GM12878 (cell line): Measurements from ENCODE around the gene ATXN3. TPM values are rescaled to one million over a fixed set of nuclear protein-coding genes. Genes with fewer than 3 reads are reported as not detected.

ENCODE experiments used
- ATAC-seq: fragments of 200-7000 bp; cut with Tn5 transposase; 3 replicates; pipeline ENCODE4 v1.9.1; 2020; ENCODE audit warnings: mild to moderate bottlenecking, moderate library complexity
- BruUV-seq: library from RNA; stranded (reverse); fragments of 400-500 nt; replicated peaks from 2 replicates; lab custom pipeline; 2021; lab: Mats Ljungman, UMichigan
- CTCF ChIA-PET: fragments of 300-600 bp; sonication (Branson Sonifier 250); formaldehyde crosslinking; extraction: SDS; loops from one replicate; lab custom pipeline; 2021; ENCODE audit warnings: inconsistent platforms; lab: Yijun Ruan, JAX
- POLR2A ChIA-PET: fragments of 350-600 bp; formaldehyde crosslinking; extraction: SDS; loops from one replicate; lab custom pipeline; 2021; ENCODE audit warnings: inconsistent platforms; lab: Charles Lee
- RAD21 ChIA-PET: fragments of 300-600 bp; sonication (Branson Sonifier 250); formaldehyde crosslinking; loops from one replicate; lab custom pipeline; 2023; ENCODE audit warnings: antibody characterized with exemption; ENCODE audit not compliant: unreplicated experiment; lab: Charles Lee
- SMC1A ChIA-PET: fragments of 300-600 bp; sonication (Branson Sonifier 250); formaldehyde crosslinking; loops from one replicate; lab custom pipeline; 2023; ENCODE audit not compliant: unreplicated experiment, uncharacterized antibody; lab: Charles Lee
- DNase-seq: peaks from one replicate; pipeline ENCODE4 v3.0.0-alpha.2; 2011; ENCODE audit warnings: low read depth, low spot score
- FAIRE-seq: peaks from 3 replicates; lab custom pipeline; 2011; peaks lifted over from hg19 to GRCh38; lab: Jason Lieb, UNC
- H2AFZ ChIP-seq: 2 replicates; pipeline ENCODE4 v1.6.0; 2011; ENCODE audit warnings: low read depth, low read length, control low read depth; ENCODE audit not compliant: control insufficient read depth
- H3K27ac ChIP-seq: 2 replicates; pipeline ENCODE4 v1.5.1; 2011; ENCODE audit warnings: control low read depth; ENCODE audit not compliant: control insufficient read depth, insufficient read depth
- H3K27me3 ChIP-seq, 2 experiments: replicated peaks in 1 of 2; 2 replicates each; pipeline versions ENCODE4 v1.6.0 to v1.6.1; 2011; ENCODE audit warnings: low read length in 1 of 2; ENCODE audit not compliant: control insufficient read depth in 2 of 2, insufficient read depth in 2 of 2
- H3K36me3 ChIP-seq, 2 experiments: 2 replicates each; pipeline ENCODE4 v1.5.1; 2011; ENCODE audit warnings: low read length in 1 of 2; ENCODE audit not compliant: control insufficient read depth in 2 of 2, insufficient read depth in 2 of 2
- H3K4me1 ChIP-seq: 2 replicates; pipeline ENCODE4 v1.6.1; 2011; ENCODE audit warnings: mild to moderate bottlenecking, low read length, moderate library complexity, mixed read lengths; ENCODE audit not compliant: control insufficient read depth, insufficient read depth
- H3K4me2 ChIP-seq: 2 replicates; pipeline ENCODE4 v1.6.0; 2011; ENCODE audit warnings: control low read depth; ENCODE audit not compliant: control insufficient read depth, insufficient read depth
- H3K4me3 ChIP-seq: fragments of 200-600 bp; sonication (generic); 2 replicates; pipeline ENCODE4 v1.5.1; 2016
- H3K79me2 ChIP-seq: 2 replicates; pipeline ENCODE4 v1.6.0; 2011; ENCODE audit warnings: low read length; ENCODE audit not compliant: control insufficient read depth, insufficient read depth
- H3K9ac ChIP-seq: 2 replicates; pipeline ENCODE4 v1.8.0; 2011; ENCODE audit warnings: low read length, control low read depth, mixed read lengths; ENCODE audit not compliant: control insufficient read depth, insufficient read depth
- H3K9me3 ChIP-seq: replicated peaks from 3 replicates; pipeline ENCODE4 v1.5.1; 2011; ENCODE audit warnings: mild to moderate bottlenecking, low read length; ENCODE audit not compliant: control insufficient read depth, insufficient read depth
- H4K20me1 ChIP-seq: 2 replicates; pipeline ENCODE4 v1.6.0; 2011; ENCODE audit not compliant: control insufficient read depth, insufficient read depth
- CHD2 ChIP-seq: IDR thresholded peaks from 2 replicates; pipeline ENCODE4 v1.6.1; 2011; ENCODE audit warnings: low read depth, low read length, improper control_type of control experiment, borderline replicate concordance
- E4F1 ChIP-seq: fragments of 450-650 bp; IDR thresholded peaks from 2 replicates; pipeline ENCODE4 v1.6.1; 2018; ENCODE audit warnings: borderline replicate concordance, mild to moderate bottlenecking; ENCODE audit not compliant: partially characterized antibody
- EGR1 ChIP-seq, 2 experiments: IDR thresholded peaks; 1 replicate in 1 of 2; 2 replicates in 1 of 2; pipeline ENCODE4 v1.6.1; 2011 to 2012; ENCODE audit warnings: low read depth in 2 of 2, low read length in 2 of 2, borderline replicate concordance in 1 of 2, mild to moderate bottlenecking in 1 of 2, moderate library complexity in 1 of 2
- GABPA ChIP-seq: IDR thresholded peaks from 2 replicates; pipeline ENCODE4 v1.6.1; 2014; ENCODE audit warnings: antibody characterized with exemption, low read depth, mild to moderate bottlenecking, inconsistent platforms
- MEF2B ChIP-seq: fragments of 450-650 bp; IDR thresholded peaks from 2 replicates; pipeline ENCODE4 v1.6.1; 2018; ENCODE audit warnings: mild to moderate bottlenecking, moderate library complexity; ENCODE audit not compliant: partially characterized antibody, poor library complexity, severe bottlenecking
- MXI1 ChIP-seq: fragments of 150-350 bp; IDR thresholded peaks from 2 replicates; pipeline ENCODE4 v1.6.1; 2011; ENCODE audit warnings: low read depth, mild to moderate bottlenecking, inconsistent platforms, low read length, improper control_type of control experiment
- PRDM15 ChIP-seq: fragments of 450-650 bp; formaldehyde crosslinking; IDR thresholded peaks from 2 replicates; pipeline ENCODE4 v1.4.0; 2020; ENCODE audit warnings: mild to moderate bottlenecking, moderate library complexity
- USF1 ChIP-seq: IDR thresholded peaks from 2 replicates; pipeline ENCODE4 v1.6.1; 2011; ENCODE audit warnings: borderline replicate concordance, low read depth, mild to moderate bottlenecking, moderate library complexity, mixed read lengths, low read length; ENCODE audit not compliant: insufficient read depth; ENCODE audit errors: extremely low read length
- WGBS: methylation state at CpG from one replicate; pipeline ENCODE4 v1.1.6; 2016; ENCODE audit warnings: low lambda C conversion rate; ENCODE audit not compliant: insufficient replicate concordance, insufficient coverage; ENCODE audit errors: missing lambda C conversion rate; 5-methylcytosine and 5-hydroxymethylcytosine counted together
- in situ Hi-C: fragments of 300-500 bp; cut with MboI; formaldehyde crosslinking; loops from 9 replicates; pipeline ENCODE4 v1.14.3; 2018; ENCODE audit warnings: mixed read lengths
- intact Hi-C: fragments of 100-400 bp; cut with micrococcal nuclease; formaldehyde crosslinking; loops from one replicate; pipeline ENCODE4 v1.14.2; 2022; ENCODE audit not compliant: unreplicated experiment
- polyA plus RNA-seq, 11 experiments: library from polyadenylated mRNA; depleted of rRNA in 4 of 11; unstranded in 6 of 11; stranded (reverse) in 5 of 11; fragments of >200 nt; fragmentation: Nextera tagmentation in 4 of 11; fragmentation: Illumina TruSeq in 1 of 11; extraction: Ambion mirVana in 4 of 11; extraction: Trizol in 1 of 11; gene quantifications; 1 replicate in 1 of 11; 2 replicates in 10 of 11; pipeline versions ENCODE4 v1.2.1 to v1.2.3, GENCODE V29; 2011 to 2016; ENCODE audit warnings: inconsistent platforms in 2 of 11, missing spikeins in 2 of 11, low read depth in 1 of 11
- total RNA-seq, 4 experiments: library from RNA; depleted of rRNA in 3 of 4; stranded (reverse); fragments of >200 nt in 3 of 4; fragmentation: Illumina TruSeq in 1 of 4; extraction: Trizol in 1 of 4; gene quantifications; 2 replicates each; pipeline versions ENCODE4 v1.2.1 to v1.2.3, GENCODE V29; 2013 to 2021

Gene ATXN3
- total and polyA plus RNA-seq, 10 of the 15 experiments (the other 5 are each of a cell fraction or from before 2014, with no cell fraction given): 15.1 to 27.3 (median 19.2) TPM

GRCh38 chr14:92037989-92038388, 68.4 kb downstream of the ATXN3 start:
- ChIA-PET SMC1A (interaction anchor here (0.6 kb wide), 1 partner anchor 689 kb away, joined by 3 read pairs; no protein-coding TSS in a partner anchor), RAD21 (no interaction called here), CTCF (interaction anchor here (1.1 to 1.3 kb wide), 2 partner anchors 41 to 68 kb away, joined by 3 to 5 read pairs; partner anchors contain the start of gene ATXN3), POLR2A (no interaction called here)
- Histone ChIP-seq H3K36me3 (no peaks in the 10 kb centered on the region), H3K27ac (no peak overlapping the region), H3K4me1 (no peaks in the 10 kb centered on the region), H3K79me2 (peaks cover 61% of the 10 kb centered on the region), H3K27me3 (no peaks in the 10 kb centered on the region), H3K4me2 (peak overlapping the region; percentile 93), H3K9ac (peak overlapping the region; percentile 33; the same call in 1 of the 2 replicates), H3K4me3 (peak overlapping the region; percentile 73), H2AFZ (no peak overlapping the region), H3K9me3 (no peaks in the 10 kb centered on the region; the same call in 2 of the 3 replicates), H4K20me1 (no peaks in the 10 kb centered on the region)
- in situ Hi-C loops (no loop called here), intact Hi-C loops (no loop called here)
- no peak for TF ChIP-seq EGR1 (IDR thresholded peaks at IDR 0.05; ENCODE audit: borderline replicate concordance in 1 of 2, low read depth in 2 of 2, low read length in 2 of 2)
- TF ChIP-seq USF1: no peak
- BruUV-seq: no TSS peak
- ATAC-seq: no peak
- WGBS: 76% methylated on average over 3 of the region's 3 CpGs
- DNase-seq: no peak
- no peak for FAIRE-seq

- no peak overlapping the region for H3K9ac ChIP-seq
- ATAC-seq (no peak), FAIRE-seq (no peak), DNase-seq (no peak)
- no peaks in the 10 kb centered on the region; the same call in 2 of the 3 replicates for H3K9me3 ChIP-seq
- RAD21 ChIA-PET: no interaction called here
- SMC1A ChIA-PET: no interaction called here
- TF ChIP-seq PRDM15 (CRISPR knock-in tag) (no peak), GABPA (no peak), MXI1 (no peak), MEF2B (no peak), E4F1 (no peak), CHD2 (no peak)
- H2AFZ ChIP-seq: no peak overlapping the region
- no peak overlapping the region for H3K27ac ChIP-seq
- no peaks in the 10 kb centered on the region for H4K20me1 ChIP-seq
- H3K27me3 ChIP-seq: no peaks in the 10 kb centered on the region
- H3K4me3 ChIP-seq: no peak overlapping the region
- 0 out of 2 replicates have a peak overlapping the region, but pooled peaks have one; percentile 22 for H3K4me2 ChIP-seq
- CTCF ChIA-PET: interaction anchor here (1.0 to 1.5 kb wide), 2 partner anchors 70 to 306 kb away, joined by 3 to 4 read pairs; partner anchors contain the start of gene ATXN3
- intact Hi-C loops: no loop called here
- BruUV-seq: no TSS peak
- no peaks in the 10 kb centered on the region for H3K4me1 ChIP-seq
- POLR2A ChIA-PET: no interaction called here
- peaks cover 60% of the 10 kb centered on the region for H3K79me2 ChIP-seq
- peaks cover 0 to 2% of the 10 kb centered on the region in 2 experiments; a peak in 1 of 4 replicates for H3K36me3 ChIP-seq
- WGBS: 100% methylated on average over 1 of the region's 1 CpG
- in situ Hi-C loops: no loop called here
Measured at GRCh38 chr14:92035890-92036289, 70.5 kb downstream of the ATXN3 start.
